CD4-positive, alpha-beta T cell treated with Interleukin-15 for 1 hour (primary cell): ENCODE results near the gene CUX1.
"Not testable (repeated sequence)": the region's sequence is repeated elsewhere in the genome, so short reads cannot be mapped to it uniquely, and the experiment has no call there.

Source experiments
- DNase-seq: peaks from one replicate; pipeline ENCODE4 v3.0.0-alpha.2; 2020

Gene CUX1

GRCh38 chr7:102302025-102302424, 484.6 kb downstream of the CUX1 start:
- DNase-seq, result no peak

- DNase-seq, result no peak
Measured at GRCh38 chr7:102303669-102304422, 486.4 kb downstream of the CUX1 start.

- no peak for DNase-seq
Measured at GRCh38 chr7:102304668-102305067, 487.2 kb downstream of the CUX1 start.

- DNase-seq, result no peak
Measured at GRCh38 chr7:102305414-102306268, 488.2 kb downstream of the CUX1 start.

GRCh38 chr7:102306916-102307677, 489.7 kb downstream of the CUX1 start:
- peak; percentile 87 for DNase-seq

- no peak for DNase-seq
Measured at GRCh38 chr7:102310414-102310815, 493.0 kb downstream of the CUX1 start.

- DNase-seq, result no peak
Measured at GRCh38 chr7:102312317-102312716, 494.9 kb downstream of the CUX1 start.

- no peak for DNase-seq
Measured at GRCh38 chr7:102313997-102314780, 496.8 kb downstream of the CUX1 start.

- no peak for DNase-seq
Measured at GRCh38 chr7:102317231-102318059, 500.0 kb downstream of the CUX1 start.

- DNase-seq, result no peak
Measured at GRCh38 chr7:102318482-102318971, 501.1 kb downstream of the CUX1 start.

- DNase-seq, result no peak
Measured at GRCh38 chr7:102319671-102320070, 502.2 kb downstream of the CUX1 start.

GRCh38 chr7:102320181-102320580, 502.8 kb downstream of the CUX1 start:
- no peak for DNase-seq

- no peak for DNase-seq
Measured at GRCh38 chr7:102320601-102321350, 503.4 kb downstream of the CUX1 start.

- DNase-seq, result peak; percentile 28
Measured at GRCh38 chr7:102321351-102322201, 504.1 kb downstream of the CUX1 start.

GRCh38 chr7:102322202-102322715, 504.8 kb downstream of the CUX1 start:
- DNase-seq, result no peak

GRCh38 chr7:102323914-102324195, 506.4 kb downstream of the CUX1 start:
- no peak for DNase-seq

GRCh38 chr7:102325106-102325505, 507.7 kb downstream of the CUX1 start:
- DNase-seq, result not testable (repeated sequence)

GRCh38 chr7:102326157-102326889, 508.9 kb downstream of the CUX1 start:
- no peak for DNase-seq

GRCh38 chr7:102327183-102327582, 509.8 kb downstream of the CUX1 start:
- not testable (repeated sequence) for DNase-seq
